Suprapubic skin (tissue), 3 donors: ENCODE measurements around the gene MXD4.

Experiments
- POLR2A ChIP-seq, 2 donors: fragments of 450-650 bp; IDR thresholded peaks; one replicate each; pipeline ENCODE4 v1.6.1; 2017; ENCODE audit warnings: antibody characterized with exemption in 2 of 2, mild to moderate bottlenecking in 2 of 2, moderate library complexity in 2 of 2
- TF ChIP-seq, protein P1 (sequence below), 2 donors: fragments of 200-600 bp in 1 of 2; fragments of 450-650 bp in 1 of 2; sonication (generic) in 1 of 2; IDR thresholded peaks; one replicate each; pipeline ENCODE4 v1.5.1; 2016 to 2019; ENCODE audit warnings: antibody characterized with exemption in 2 of 2, mild to moderate bottlenecking in 1 of 2, moderate library complexity in 1 of 2

- TF ChIP-seq, protein P1, sequence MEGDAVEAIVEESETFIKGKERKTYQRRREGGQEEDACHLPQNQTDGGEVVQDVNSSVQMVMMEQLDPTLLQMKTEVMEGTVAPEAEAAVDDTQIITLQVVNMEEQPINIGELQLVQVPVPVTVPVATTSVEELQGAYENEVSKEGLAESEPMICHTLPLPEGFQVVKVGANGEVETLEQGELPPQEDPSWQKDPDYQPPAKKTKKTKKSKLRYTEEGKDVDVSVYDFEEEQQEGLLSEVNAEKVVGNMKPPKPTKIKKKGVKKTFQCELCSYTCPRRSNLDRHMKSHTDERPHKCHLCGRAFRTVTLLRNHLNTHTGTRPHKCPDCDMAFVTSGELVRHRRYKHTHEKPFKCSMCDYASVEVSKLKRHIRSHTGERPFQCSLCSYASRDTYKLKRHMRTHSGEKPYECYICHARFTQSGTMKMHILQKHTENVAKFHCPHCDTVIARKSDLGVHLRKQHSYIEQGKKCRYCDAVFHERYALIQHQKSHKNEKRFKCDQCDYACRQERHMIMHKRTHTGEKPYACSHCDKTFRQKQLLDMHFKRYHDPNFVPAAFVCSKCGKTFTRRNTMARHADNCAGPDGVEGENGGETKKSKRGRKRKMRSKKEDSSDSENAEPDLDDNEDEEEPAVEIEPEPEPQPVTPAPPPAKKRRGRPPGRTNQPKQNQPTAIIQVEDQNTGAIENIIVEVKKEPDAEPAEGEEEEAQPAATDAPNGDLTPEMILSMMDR (IDR thresholded peaks at IDR 0.05): no peak
- TF ChIP-seq POLR2A (IDR thresholded peaks at IDR 0.05): no peak
Measured at GRCh38 chr4:2271279-2272025, 9.5 kb upstream of the MXD4 start.
